ENCODE results near the gene KLHL25.

DNA sequence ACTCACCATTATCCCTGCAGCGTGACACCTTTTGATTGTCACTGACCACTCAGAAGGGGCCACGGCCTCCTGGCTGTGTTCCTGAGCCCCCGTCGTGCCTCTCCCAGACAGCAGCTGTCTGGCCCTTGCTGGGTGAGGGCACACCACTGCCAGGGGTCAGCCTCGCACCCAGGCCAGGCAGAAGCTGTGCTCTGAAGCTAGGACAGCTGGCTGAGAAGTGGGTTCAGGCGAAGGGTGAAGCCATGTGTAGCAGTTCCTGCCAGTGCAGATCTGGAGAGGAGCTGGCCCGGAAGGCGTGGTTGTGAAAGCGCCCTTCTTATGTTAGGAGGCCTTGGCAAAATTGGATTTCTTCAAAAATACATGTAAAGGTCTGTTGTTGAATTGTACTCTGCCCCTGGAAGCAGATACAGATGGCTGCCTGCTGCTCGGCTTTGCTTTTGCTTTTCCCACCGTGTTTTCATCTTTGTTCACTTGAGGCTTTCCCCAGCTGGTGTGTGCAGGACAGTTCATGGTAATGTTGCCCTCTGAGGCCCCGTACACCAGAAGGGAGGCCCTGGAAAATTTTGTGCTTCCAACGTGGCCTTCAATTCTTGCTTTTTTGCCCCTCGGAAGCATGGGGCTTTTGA is 49.1 kb downstream of the KLHL25 start:
- TF ChIP-seq, protein P1, sequence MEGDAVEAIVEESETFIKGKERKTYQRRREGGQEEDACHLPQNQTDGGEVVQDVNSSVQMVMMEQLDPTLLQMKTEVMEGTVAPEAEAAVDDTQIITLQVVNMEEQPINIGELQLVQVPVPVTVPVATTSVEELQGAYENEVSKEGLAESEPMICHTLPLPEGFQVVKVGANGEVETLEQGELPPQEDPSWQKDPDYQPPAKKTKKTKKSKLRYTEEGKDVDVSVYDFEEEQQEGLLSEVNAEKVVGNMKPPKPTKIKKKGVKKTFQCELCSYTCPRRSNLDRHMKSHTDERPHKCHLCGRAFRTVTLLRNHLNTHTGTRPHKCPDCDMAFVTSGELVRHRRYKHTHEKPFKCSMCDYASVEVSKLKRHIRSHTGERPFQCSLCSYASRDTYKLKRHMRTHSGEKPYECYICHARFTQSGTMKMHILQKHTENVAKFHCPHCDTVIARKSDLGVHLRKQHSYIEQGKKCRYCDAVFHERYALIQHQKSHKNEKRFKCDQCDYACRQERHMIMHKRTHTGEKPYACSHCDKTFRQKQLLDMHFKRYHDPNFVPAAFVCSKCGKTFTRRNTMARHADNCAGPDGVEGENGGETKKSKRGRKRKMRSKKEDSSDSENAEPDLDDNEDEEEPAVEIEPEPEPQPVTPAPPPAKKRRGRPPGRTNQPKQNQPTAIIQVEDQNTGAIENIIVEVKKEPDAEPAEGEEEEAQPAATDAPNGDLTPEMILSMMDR (IDR thresholded peaks at IDR 0.05), result no peak
- TF ChIP-seq POLR2A (IDR thresholded peaks at IDR 0.05) (no peak), POLR2AphosphoS5 (IDR thresholded peaks at IDR 0.05) (no peak)

All from stomach (tissue), 4 donors.